ENCODE results near the gene EDEM3.
"Not testable (repeated sequence)": the region's sequence is repeated elsewhere in the genome, so short reads cannot be mapped to it uniquely, and the experiment has no call there.

DNA sequence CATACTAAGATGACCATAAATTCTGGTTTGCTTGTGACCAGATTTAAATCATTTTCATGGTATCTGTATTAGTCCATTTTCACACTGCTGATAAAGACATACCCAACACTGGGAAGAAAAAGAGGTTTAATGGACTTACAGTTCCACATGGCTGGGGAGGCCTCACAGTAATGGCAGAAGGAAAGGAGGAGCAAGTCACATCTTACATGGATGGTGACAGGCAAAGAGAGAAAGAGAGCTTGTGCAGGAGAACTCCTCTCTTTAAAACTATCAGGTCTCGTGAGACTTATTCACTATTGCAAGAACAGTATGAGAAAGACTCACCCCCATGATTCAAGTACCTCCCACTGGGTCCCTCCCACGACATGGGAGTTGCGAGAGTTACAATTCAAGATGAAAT is 8.9 kb upstream of the EDEM3 start:
- not testable (repeated sequence) for TF ChIP-seq CTCF, POLR2A (IDR thresholded peaks at IDR 0.05)

Data from breast epithelium (tissue), 3 donors.